SK-N-SH treated with all-trans-retinoic acid at 6 μM for 48 hours (cell line): Measurements from ENCODE around the gene B3GALT5.

Experiments used
- CSDC2 ChIP-seq: fragments of 250-450 bp; sonication (Bioruptor Pico); IDR thresholded peaks from 2 replicates; pipeline ENCODE4 v1.5.0; 2020; ENCODE audit warnings: mild to moderate bottlenecking, moderate library complexity
- PPARA ChIP-seq: fragments of 250-450 bp; sonication (Bioruptor Pico); IDR thresholded peaks from 2 replicates; pipeline ENCODE4 v1.5.0; 2020; ENCODE audit warnings: mild to moderate bottlenecking, borderline replicate concordance
- TOX ChIP-seq: fragments of 250-450 bp; sonication (Bioruptor Pico); IDR thresholded peaks from 2 replicates; pipeline ENCODE4 v1.8.0; 2021; ENCODE audit warnings: mild to moderate bottlenecking, moderate library complexity, borderline replicate concordance
- ZFP30 ChIP-seq: fragments of 450-650 bp; formaldehyde crosslinking; IDR thresholded peaks from 2 replicates; pipeline ENCODE4 v1.5.0; 2022; ENCODE audit warnings: mild to moderate bottlenecking, moderate library complexity

DNA sequence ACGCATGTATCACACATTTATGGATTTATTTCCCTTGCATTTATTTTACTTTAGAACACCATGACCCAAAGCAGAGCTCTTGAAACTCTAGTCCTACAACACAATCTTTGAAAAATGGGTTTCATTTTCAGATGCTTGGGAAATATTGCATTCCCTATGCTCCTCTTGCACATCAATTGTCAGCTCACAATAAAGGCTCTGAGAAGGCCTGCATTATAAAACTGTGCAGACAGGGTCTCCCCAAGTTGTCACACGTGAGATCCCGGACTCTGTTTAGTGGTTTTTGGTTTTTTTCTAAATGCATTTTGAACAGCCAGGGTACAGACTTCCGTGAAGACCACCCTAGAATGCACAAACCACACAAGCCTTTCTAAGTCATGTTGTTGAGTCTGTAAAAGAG lies 9.9 kb upstream of the B3GALT5 start:
- TF ChIP-seq CSDC2 (CRISPR knock-in tag) (no peak), PPARA (no peak), TOX (CRISPR knock-in tag) (no peak), ZFP30 (CRISPR knock-in tag) (no peak)
